ENCODE measurements around the gene VSIG2.
A peak's percentile ranks its signal among the peaks of the same experiment; 100 is the strongest.

The VSIG2 gene

DNA sequence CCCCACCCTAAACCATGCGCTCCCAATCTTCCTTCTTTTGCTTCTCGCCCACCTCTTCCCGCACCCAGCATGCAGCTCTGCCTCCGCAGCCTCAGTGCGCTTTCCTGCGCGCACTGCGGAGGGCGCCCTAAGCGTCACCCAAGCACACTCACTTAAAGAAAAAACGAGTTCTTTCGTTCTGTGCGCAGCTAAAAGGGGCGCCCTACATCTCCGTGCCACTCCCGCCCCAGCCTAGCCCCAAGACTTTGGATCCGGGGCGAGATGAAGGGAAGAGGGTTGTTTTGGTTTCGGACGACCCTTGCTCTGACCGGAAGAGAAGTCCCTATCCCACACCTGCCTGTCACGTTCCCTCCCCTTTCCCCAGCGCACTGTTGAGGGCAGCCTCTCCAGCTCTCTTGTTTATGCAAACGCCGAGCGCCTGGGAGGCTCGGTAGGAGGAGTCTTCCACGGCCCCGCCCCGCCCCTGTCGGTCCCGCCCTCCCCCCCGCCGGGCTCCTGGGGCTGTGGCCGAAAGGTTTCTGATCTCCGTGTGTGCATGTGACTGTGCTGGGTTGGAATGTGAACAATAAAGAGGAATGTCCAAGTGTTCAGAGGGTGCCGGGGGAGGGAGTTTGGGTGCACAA, 5.3 kb downstream of the VSIG2 start:
- Histone ChIP-seq H4K20me1 (ENCODE audit: insufficient read depth) (no peaks in the 10 kb centered on the region), H3K4me2 (peak overlapping the region; percentile 60; the same call in 1 of the 2 replicates), H3K36me3 (ENCODE audit: insufficient read depth) (no peaks in the 10 kb centered on the region), H2AFZ (ENCODE audit: low read depth) (peak overlapping the region; percentile 80), H3K9ac (peak overlapping the region; percentile 27; the same call in 1 of the 2 replicates), H3K27ac (peak overlapping the region; percentile 58), H3K4me3 (IDR thresholded peaks at IDR 0.05; ENCODE audit: insufficient read depth, low read depth, low read length) (no peak overlapping the region), H3K27me3 (ENCODE audit: insufficient read depth, low read depth) (no peaks in the 10 kb centered on the region), H3K79me2 (ENCODE audit: insufficient read depth, low read depth) (no peaks in the 10 kb centered on the region), H3K4me1 (ENCODE audit: low read depth, poor library complexity, severe bottlenecking) (no peaks in the 10 kb centered on the region)
- TF ChIP-seq, protein P1, sequence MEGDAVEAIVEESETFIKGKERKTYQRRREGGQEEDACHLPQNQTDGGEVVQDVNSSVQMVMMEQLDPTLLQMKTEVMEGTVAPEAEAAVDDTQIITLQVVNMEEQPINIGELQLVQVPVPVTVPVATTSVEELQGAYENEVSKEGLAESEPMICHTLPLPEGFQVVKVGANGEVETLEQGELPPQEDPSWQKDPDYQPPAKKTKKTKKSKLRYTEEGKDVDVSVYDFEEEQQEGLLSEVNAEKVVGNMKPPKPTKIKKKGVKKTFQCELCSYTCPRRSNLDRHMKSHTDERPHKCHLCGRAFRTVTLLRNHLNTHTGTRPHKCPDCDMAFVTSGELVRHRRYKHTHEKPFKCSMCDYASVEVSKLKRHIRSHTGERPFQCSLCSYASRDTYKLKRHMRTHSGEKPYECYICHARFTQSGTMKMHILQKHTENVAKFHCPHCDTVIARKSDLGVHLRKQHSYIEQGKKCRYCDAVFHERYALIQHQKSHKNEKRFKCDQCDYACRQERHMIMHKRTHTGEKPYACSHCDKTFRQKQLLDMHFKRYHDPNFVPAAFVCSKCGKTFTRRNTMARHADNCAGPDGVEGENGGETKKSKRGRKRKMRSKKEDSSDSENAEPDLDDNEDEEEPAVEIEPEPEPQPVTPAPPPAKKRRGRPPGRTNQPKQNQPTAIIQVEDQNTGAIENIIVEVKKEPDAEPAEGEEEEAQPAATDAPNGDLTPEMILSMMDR (conservative IDR thresholded peaks at IDR 0.05; ENCODE audit: low read depth, low read length) = peak; percentile 53

DNA sequence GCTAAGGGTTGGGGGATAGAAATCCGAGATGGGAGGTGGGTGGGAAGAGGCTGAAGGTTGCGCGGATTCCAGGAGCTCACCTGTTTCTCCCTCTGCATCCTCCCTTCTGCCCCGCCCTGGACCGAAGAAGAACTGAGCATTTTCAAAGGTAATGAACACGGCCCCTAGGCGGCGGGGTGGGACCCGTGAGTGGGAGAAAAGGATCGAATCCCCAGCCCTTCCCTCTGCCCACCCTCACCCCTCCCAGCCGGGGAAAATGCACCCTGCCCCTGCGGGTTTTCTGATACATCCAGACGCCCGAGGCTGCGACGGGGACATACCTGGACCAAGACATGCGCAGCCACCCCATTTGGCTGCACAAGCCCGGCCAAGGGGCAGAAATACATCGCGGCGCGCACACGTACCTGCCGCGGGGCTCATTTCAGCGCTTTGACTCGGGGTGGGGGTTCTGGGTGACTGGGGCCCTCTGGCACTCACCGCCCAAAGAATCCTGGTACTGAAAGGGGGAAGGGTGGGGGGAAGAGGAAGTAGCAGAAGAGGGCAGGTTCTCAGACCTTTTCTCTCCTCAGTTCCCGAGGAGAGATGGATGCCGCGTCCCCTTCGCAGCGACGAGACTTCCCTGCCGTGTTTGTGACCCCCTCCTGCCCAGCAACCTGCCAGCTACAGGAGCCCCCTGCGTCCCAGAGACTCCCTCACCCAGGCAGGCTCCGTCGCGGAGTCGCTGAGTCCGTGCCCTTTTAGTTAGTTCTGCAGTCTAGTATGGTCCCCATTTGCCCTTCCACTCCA, 6.0 kb downstream of the VSIG2 start:
- H3K27me3 ChIP-seq (ENCODE audit: insufficient read depth, low read depth) = no peaks in the 10 kb centered on the region
- H3K36me3 ChIP-seq (ENCODE audit: insufficient read depth) = no peaks in the 10 kb centered on the region
- peak overlapping the region; percentile 58 for H3K27ac ChIP-seq
- H3K4me3 ChIP-seq (IDR thresholded peaks at IDR 0.05; ENCODE audit: insufficient read depth, low read depth, low read length) = no peak overlapping the region
- H3K79me2 ChIP-seq (ENCODE audit: insufficient read depth, low read depth) = no peaks in the 10 kb centered on the region
- H2AFZ ChIP-seq (ENCODE audit: low read depth) = peak overlapping the region; percentile 80
- H4K20me1 ChIP-seq (ENCODE audit: insufficient read depth) = no peaks in the 10 kb centered on the region
- peak overlapping the region; percentile 59 for H3K4me2 ChIP-seq
- TF ChIP-seq, protein P1 (conservative IDR thresholded peaks at IDR 0.05; ENCODE audit: low read depth, low read length) = peak; percentile 6; the same call in 1 of the 2 replicates
- peak overlapping the region; percentile 27; the same call in 1 of the 2 replicates for H3K9ac ChIP-seq
- H3K4me1 ChIP-seq (ENCODE audit: low read depth, poor library complexity, severe bottlenecking) = no peaks in the 10 kb centered on the region

DNA sequence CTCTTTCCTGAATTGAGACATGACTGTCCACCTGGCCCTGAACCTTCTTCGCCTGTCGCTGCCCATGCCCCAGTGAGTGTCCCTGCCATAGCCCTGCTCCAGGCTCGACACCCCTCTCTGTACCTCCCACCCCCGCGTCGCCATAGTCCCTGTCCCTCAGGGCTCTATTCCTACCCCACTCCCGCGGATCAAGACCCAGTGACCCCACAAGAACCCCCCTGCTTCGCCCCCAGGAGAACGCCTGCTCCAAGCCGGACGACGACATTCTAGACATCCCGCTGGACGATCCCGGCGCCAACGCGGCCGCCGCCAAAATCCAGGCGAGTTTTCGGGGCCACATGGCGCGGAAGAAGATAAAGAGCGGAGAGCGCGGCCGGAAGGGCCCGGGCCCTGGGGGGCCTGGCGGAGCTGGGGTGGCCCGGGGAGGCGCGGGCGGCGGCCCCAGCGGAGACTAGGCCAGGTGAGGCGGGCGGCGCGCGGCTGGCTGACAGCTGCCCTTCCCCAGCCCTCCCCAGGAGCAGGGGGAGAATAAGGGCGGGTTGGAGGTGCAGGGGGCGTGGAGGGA, 6.7 kb downstream of the VSIG2 start:
- H3K4me3 ChIP-seq (IDR thresholded peaks at IDR 0.05; ENCODE audit: insufficient read depth, low read depth, low read length) = no peak overlapping the region
- no peaks in the 10 kb centered on the region for H3K4me1 ChIP-seq (ENCODE audit: low read depth, poor library complexity, severe bottlenecking)
- H3K36me3 ChIP-seq (ENCODE audit: insufficient read depth) = no peaks in the 10 kb centered on the region
- no peaks in the 10 kb centered on the region for H4K20me1 ChIP-seq (ENCODE audit: insufficient read depth)
- H3K4me2 ChIP-seq = no peak overlapping the region
- TF ChIP-seq, protein P1 (conservative IDR thresholded peaks at IDR 0.05; ENCODE audit: low read depth, low read length) = no peak
- H3K79me2 ChIP-seq (ENCODE audit: insufficient read depth, low read depth) = no peaks in the 10 kb centered on the region
- no peaks in the 10 kb centered on the region for H3K27me3 ChIP-seq (ENCODE audit: insufficient read depth, low read depth)
- no peak overlapping the region for H2AFZ ChIP-seq (ENCODE audit: low read depth)
- no peak overlapping the region for H3K27ac ChIP-seq
- H3K9ac ChIP-seq = no peak overlapping the region

DNA sequence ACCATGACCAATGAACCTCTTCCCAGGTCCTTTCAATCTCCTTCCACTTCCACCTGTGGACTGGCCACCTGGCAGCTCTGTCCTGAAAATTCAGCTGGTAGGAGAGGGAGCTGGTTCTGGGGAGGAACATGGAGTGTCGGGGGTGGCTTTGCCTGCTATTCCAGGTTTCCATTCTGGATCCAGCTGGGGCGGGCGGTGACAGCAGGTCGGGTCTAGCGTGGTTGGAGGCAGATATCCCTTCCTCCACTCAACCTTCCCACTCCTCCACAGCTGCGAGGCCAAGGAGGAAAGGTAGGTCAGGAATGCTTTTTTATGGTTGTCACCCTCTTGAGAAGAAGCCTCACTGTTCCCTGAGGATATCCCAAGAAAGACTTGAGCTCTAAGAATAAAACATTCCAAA, 9.0 kb downstream of the VSIG2 start:
- TF ChIP-seq, protein P1 (conservative IDR thresholded peaks at IDR 0.05; ENCODE audit: low read depth, low read length) = no peak
- no peaks in the 10 kb centered on the region for H3K36me3 ChIP-seq (ENCODE audit: insufficient read depth)
- H3K79me2 ChIP-seq (ENCODE audit: insufficient read depth, low read depth) = no peaks in the 10 kb centered on the region
- H3K4me3 ChIP-seq (IDR thresholded peaks at IDR 0.05; ENCODE audit: insufficient read depth, low read depth, low read length) = no peak overlapping the region
- no peak overlapping the region for H3K4me2 ChIP-seq
- no peak overlapping the region for H3K9ac ChIP-seq
- no peaks in the 10 kb centered on the region for H4K20me1 ChIP-seq (ENCODE audit: insufficient read depth)
- no peaks in the 10 kb centered on the region for H3K27me3 ChIP-seq (ENCODE audit: insufficient read depth, low read depth)
- no peak overlapping the region for H3K27ac ChIP-seq
- H3K4me1 ChIP-seq (ENCODE audit: low read depth, poor library complexity, severe bottlenecking) = no peaks in the 10 kb centered on the region
- H2AFZ ChIP-seq (ENCODE audit: low read depth) = no peak overlapping the region

Measured in KMS-11 (cell line).